WTC11 (cell line): ENCODE measurements around the gene PPP2R3A. TPM values are rescaled to one million over a fixed set of nuclear protein-coding genes. Genes with fewer than 3 reads are reported as not detected.

Experiments used
- ATAC-seq: fragments of 200-7000 bp; cut with Tn5 transposase; 2 replicates; pipeline ENCODE4 v1.10.0; 2021; ENCODE audit warnings: mild to moderate bottlenecking, moderate library complexity
- CTCF ChIA-PET: fragments of 300-600 bp; sonication (Branson Sonifier 250); formaldehyde crosslinking; loops from one replicate; lab custom pipeline; 2021; ENCODE audit warnings: antibody characterized with exemption; lab: Charles Lee
- POLR2A ChIA-PET: fragments of 350-600 bp; sonication (Branson Sonifier 250); formaldehyde crosslinking; loops from one replicate; lab custom pipeline; 2021; ENCODE audit warnings: antibody characterized with exemption; lab: Charles Lee
- DNase-seq: peaks from one replicate; pipeline ENCODE4 v3.0.0; 2021; ENCODE audit warnings: low spot score
- H3K27ac Mint-ChIP-seq: 2 replicates; pipeline ENCODE4 v1.8.0; 2021; ENCODE audit warnings: mixed read lengths
- H3K27me3 Mint-ChIP-seq: 2 replicates; pipeline ENCODE4 v1.8.0; 2021; ENCODE audit warnings: low read depth, mild to moderate bottlenecking, moderate library complexity, mixed read lengths
- H3K36me3 Mint-ChIP-seq: 2 replicates; pipeline ENCODE4 v1.8.0; 2021; ENCODE audit warnings: mixed read lengths
- H3K4me1 Mint-ChIP-seq: 2 replicates; pipeline ENCODE4 v1.8.0; 2022; ENCODE audit warnings: mixed read lengths
- H3K4me3 Mint-ChIP-seq: 2 replicates; pipeline ENCODE4 v1.8.0; 2021; ENCODE audit warnings: mild to moderate bottlenecking, moderate library complexity, mixed read lengths
- H3K9me3 Mint-ChIP-seq: 2 replicates; pipeline ENCODE4 v1.8.0; 2021; ENCODE audit warnings: mixed read lengths
- ATF2 ChIP-seq: sonication (generic); formaldehyde crosslinking; IDR thresholded peaks from 2 replicates; pipeline ENCODE4 v1.8.1; 2022; ENCODE audit warnings: low read depth, missing genetic modification reagents, borderline replicate concordance
- ATF3 ChIP-seq: sonication (generic); formaldehyde crosslinking; conservative IDR thresholded peaks from 2 replicates; pipeline ENCODE4 v1.8.1; 2022; ENCODE audit warnings: mild to moderate bottlenecking, missing genetic modification reagents
- CDX4 ChIP-seq: fragments of 250-450 bp; sonication (Bioruptor Pico); IDR thresholded peaks from 2 replicates; pipeline ENCODE4 v1.9.0; 2021; ENCODE audit warnings: moderate library complexity, mild to moderate bottlenecking, inconsistent platforms, borderline replicate concordance
- CREB1 ChIP-seq: sonication (generic); formaldehyde crosslinking; IDR thresholded peaks from 2 replicates; pipeline ENCODE4 v1.8.0; 2023; ENCODE audit warnings: mild to moderate bottlenecking, missing genetic modification reagents
- E2F1 ChIP-seq: sonication (generic); formaldehyde crosslinking; IDR thresholded peaks from 2 replicates; pipeline ENCODE4 v1.8.0; 2022; ENCODE audit warnings: mild to moderate bottlenecking, missing genetic modification reagents
- EMX1 ChIP-seq: fragments of 250-450 bp; sonication (Bioruptor Pico); IDR thresholded peaks from 2 replicates; pipeline ENCODE4 v1.8.0; 2021; ENCODE audit warnings: mild to moderate bottlenecking
- FOXK1 ChIP-seq: sonication (generic); formaldehyde crosslinking; IDR thresholded peaks from 2 replicates; pipeline ENCODE4 v1.8.0; 2022; ENCODE audit warnings: mild to moderate bottlenecking, moderate library complexity, missing genetic modification reagents
- FOXP4 ChIP-seq: sonication (generic); formaldehyde crosslinking; IDR thresholded peaks from 2 replicates; pipeline ENCODE4 v1.8.0; 2022; ENCODE audit warnings: mild to moderate bottlenecking, missing genetic modification reagents
- NFE2L1 ChIP-seq: sonication (generic); formaldehyde crosslinking; IDR thresholded peaks from 2 replicates; pipeline ENCODE4 v1.8.1; 2023; ENCODE audit warnings: missing genetic modification reagents
- OVOL2 ChIP-seq: fragments of 250-450 bp; sonication (Bioruptor Pico); IDR thresholded peaks from 2 replicates; pipeline ENCODE4 v1.9.0; 2021; ENCODE audit warnings: mild to moderate bottlenecking, borderline replicate concordance
- PREB ChIP-seq: sonication (generic); formaldehyde crosslinking; IDR thresholded peaks from 2 replicates; pipeline ENCODE4 v1.8.1; 2022; ENCODE audit warnings: mild to moderate bottlenecking, missing genetic modification reagents, moderate library complexity, borderline replicate concordance
- RELA ChIP-seq: sonication (generic); formaldehyde crosslinking; IDR thresholded peaks from 2 replicates; pipeline ENCODE4 v1.8.1; 2022; ENCODE audit warnings: missing genetic modification reagents, mild to moderate bottlenecking, borderline replicate concordance
- RORB ChIP-seq: fragments of 250-450 bp; sonication (Bioruptor Pico); IDR thresholded peaks from 2 replicates; pipeline ENCODE4 v1.9.0; 2021; ENCODE audit warnings: mild to moderate bottlenecking
- SOX15 ChIP-seq: fragments of 250-450 bp; sonication (Bioruptor Pico); IDR thresholded peaks from 2 replicates; pipeline ENCODE4 v1.9.0; 2021; ENCODE audit warnings: mild to moderate bottlenecking
- STAT6 ChIP-seq: sonication (generic); formaldehyde crosslinking; conservative IDR thresholded peaks from 2 replicates; pipeline ENCODE4 v1.8.1; 2023; ENCODE audit warnings: mild to moderate bottlenecking, low read depth, missing genetic modification reagents, moderate library complexity
- USF1 ChIP-seq: sonication (generic); formaldehyde crosslinking; IDR thresholded peaks from 2 replicates; pipeline ENCODE4 v1.8.0; 2022; ENCODE audit warnings: mild to moderate bottlenecking, missing genetic modification reagents
- ZNF281 ChIP-seq: sonication (generic); formaldehyde crosslinking; IDR thresholded peaks from 2 replicates; pipeline ENCODE4 v1.8.0; 2023; ENCODE audit warnings: mild to moderate bottlenecking, missing genetic modification reagents
- ZNF423 ChIP-seq: fragments of 250-450 bp; sonication (Bioruptor Pico); IDR thresholded peaks from 2 replicates; pipeline ENCODE4 v2.1.2; 2022; ENCODE audit warnings: mild to moderate bottlenecking, moderate library complexity
- ZNF671 ChIP-seq: fragments of 250-450 bp; sonication (Bioruptor Pico); IDR thresholded peaks from 2 replicates; pipeline ENCODE4 v1.8.0; 2021; ENCODE audit warnings: mild to moderate bottlenecking
- total RNA-seq: library from RNA; stranded (reverse); gene quantifications from 3 replicates; pipeline ENCODE4 v1.2.3, GENCODE V29; 2021

The PPP2R3A gene
- total RNA-seq, 1 experiment from 2014 or later, result 13.1 TPM

- TF ChIP-seq ZNF281 (CRISPR knock-in tag) (no peak), CREB1 (CRISPR knock-in tag) (no peak), USF1 (CRISPR knock-in tag) (no peak), RELA (CRISPR knock-in tag) (no peak), NFE2L1 (no peak)
- TF ChIP-seq, all 79 proteins: peak for 0
These were observed 128.2 kb downstream of the PPP2R3A start (continued) for GRCh38 chr3:136093771-136094170.

GRCh38 chr3:136105044-136105443 is 139.5 kb downstream of the PPP2R3A start:
- DNase-seq, result no peak
- TF ChIP-seq ZNF423 (CRISPR knock-in tag), result no peak
- no peak for TF ChIP-seq E2F1 (CRISPR knock-in tag)
- TF ChIP-seq ZNF671 (CRISPR knock-in tag), result no peak
- no peak for TF ChIP-seq PREB (CRISPR knock-in tag)
- no peak for TF ChIP-seq EMX1 (CRISPR knock-in tag)
- TF ChIP-seq ATF2, result no peak
- TF ChIP-seq OVOL2 (CRISPR knock-in tag), result no peak
- CTCF ChIA-PET, result no interaction called here
- Mint-ChIP-seq H3K4me3 (no peak overlapping the region), H3K9me3 (no peaks in the 10 kb centered on the region), H3K36me3 (peaks cover 2% of the 10 kb centered on the region), H3K27ac (no peak overlapping the region), H3K27me3 (no peaks in the 10 kb centered on the region), H3K4me1 (no peaks in the 10 kb centered on the region)
- ATAC-seq, result no peak
- POLR2A ChIA-PET, result no interaction called here

- Mint-ChIP-seq H3K4me3 (no peak overlapping the region), H3K27me3 (no peaks in the 10 kb centered on the region), H3K9me3 (no peaks in the 10 kb centered on the region), H3K4me1 (no peaks in the 10 kb centered on the region), H3K36me3 (peaks cover 2% of the 10 kb centered on the region), H3K27ac (no peak overlapping the region)
- ChIA-PET CTCF (no interaction called here), POLR2A (no interaction called here)
- DNase-seq (no peak), ATAC-seq (no peak)
- TF ChIP-seq SOX15 (CRISPR knock-in tag) (no peak), STAT6 (no peak), CDX4 (no peak), E2F1 (CRISPR knock-in tag) (no peak), ATF3 (CRISPR knock-in tag) (no peak), FOXP4 (CRISPR knock-in tag) (no peak), RELA (CRISPR knock-in tag) (no peak), RORB (no peak), ZNF423 (CRISPR knock-in tag) (no peak), FOXK1 (no peak), NFE2L1 (no peak)
These were observed 140.6 kb downstream of the PPP2R3A start for GRCh38 chr3:136106101-136106500.
